Heart right ventricle (tissue), 16 donors: ENCODE data around the gene MRPS18A. TPM values are rescaled to one million over a fixed set of nuclear protein-coding genes. Genes with fewer than 3 reads are reported as not detected.
"Not testable (repeated sequence)": the region's sequence is repeated elsewhere in the genome, so short reads cannot be mapped to it uniquely, and the experiment has no call there.

ENCODE experiments used
- ATAC-seq, 8 donors: fragments of 200-7000 bp; cut with Tn5 transposase; one replicate each; pipeline ENCODE4 v1.9.1; 2020; ENCODE audit warnings: mild to moderate bottlenecking in 8 of 8, moderate library complexity in 8 of 8, moderate number of reproducible peaks in 1 of 8
- DNase-seq, 2 donors: peaks; one replicate each; pipeline ENCODE4 v3.0.0-alpha.2; 2020
- H3K27ac ChIP-seq, 10 donors: fragments of 200-600 bp; sonication (generic) in 2 of 10; one replicate each; pipeline versions ENCODE4 v1.5.0 to v1.8.0; 2020 to 2022; ENCODE audit warnings: mild to moderate bottlenecking in 3 of 10
- H3K27me3 ChIP-seq, 7 donors: fragments of 200-600 bp; one replicate each; pipeline ENCODE4 v1.8.0; 2021 to 2022; ENCODE audit warnings: mild to moderate bottlenecking in 2 of 7
- H3K36me3 ChIP-seq, 9 donors: fragments of 200-600 bp; sonication (generic) in 1 of 9; one replicate each; pipeline versions ENCODE4 v1.5.0 to v1.8.0; 2020 to 2022; ENCODE audit warnings: mild to moderate bottlenecking in 2 of 9
- H3K4me1 ChIP-seq, 9 donors: fragments of 200-600 bp; sonication (generic) in 1 of 9; one replicate each; pipeline versions ENCODE4 v1.5.0 to v1.8.0; 2020 to 2022; ENCODE audit warnings: mild to moderate bottlenecking in 4 of 9
- H3K4me3 ChIP-seq, 10 donors: fragments of 200-600 bp; sonication (generic) in 2 of 10; one replicate each; pipeline versions ENCODE4 v1.5.0 to v1.8.0; 2020 to 2022; ENCODE audit warnings: mild to moderate bottlenecking in 7 of 10, moderate library complexity in 2 of 10
- H3K9me3 ChIP-seq, 11 donors: fragments of 200-600 bp in 10 of 11; sonication (generic) in 2 of 11; one replicate each; pipeline versions ENCODE4 v1.5.0 to v1.8.0; 2013 to 2022; ENCODE audit warnings: mild to moderate bottlenecking in 2 of 11, control low read depth in 1 of 11, moderate library complexity in 1 of 11
- CTCF ChIP-seq, 9 donors: fragments of 200-600 bp; sonication (generic) in 2 of 9; IDR thresholded peaks; one replicate each; pipeline versions ENCODE4 v1.5.0 to v1.8.0; 2021 to 2022; ENCODE audit warnings: antibody characterized with exemption in 9 of 9, mild to moderate bottlenecking in 5 of 9, moderate library complexity in 1 of 9
- WGBS, 2 donors: extraction: QIAGEN DNeasy Blood & Tissue Kit; methylation state at CpG; one replicate each; pipeline ENCODE4 v1.1.7; 2013; ENCODE audit warnings: inconsistent platforms in 1 of 2; 5-methylcytosine and 5-hydroxymethylcytosine counted together
- intact Hi-C, 10 donors: fragments of 100-400 bp; cut with DNase I; formaldehyde crosslinking; loops; one replicate each; pipeline versions ENCODE4 v1.11.1 to v1.14.2; 2022
- polyA plus RNA-seq, 2 donors: library from polyadenylated mRNA; stranded (reverse); fragments of 200-250 nt; gene quantifications; one replicate each; pipeline ENCODE4 v1.2.3, GENCODE V29; 2013
- total RNA-seq, 10 donors: library from RNA; stranded (reverse); fragmentation: NEBNext Ultra II Directional in 3 of 10; extraction: Animal tissue kit (Norgen Biotek cat#: 25700) in 3 of 10; gene quantifications; one replicate each; pipeline versions ENCODE4 v1.2.1 to v1.2.4, GENCODE V29; 2021 to 2023
- donor health status: Arrhythmogenic right ventricular cardiomyopathy.
- donor health status: ischemic (EF 13 %, LVEDD 7.1; RV severe dilation, severe dysfunction).
- donor health status: healthy with polysubstance abuse.
- donor health status: DM: no; HTN: yes; CAD: no.
- donor health status: DM: no; HTN: no; CAD: no.
- donor health status: ischemic (EF 25% LVEDD 6.9; RV normal size, moderate dysfunction).
- donor health status: ischemic (EF 25% LVEDD 5.7; RV mildly dilated, moderate dysfunction).
- donor health status: healthy.
- donor health status: DM: yes; HTN: yes; CAD: no.
- donor health status: Ischemic cardiomyopathy.
- donor health status: ischemic (EF 35%, LVEDD 5.7; RV mildly dilated, moderate dysfunction).
- donor health status: nonischemic (EF 11% LVEDD 7.7; RV severe dilation, severe dysfunction).
- donor health status: DM: yes; HTN: yes; CAD: no.
- donor health status: PGD.
- donor health status: ischemic (EF 29% LVEDD 5.4; RV normal size, mild dysfunction).
- donor health status: nonischemic (EF 23%, LVEDD 6.1; RV moderate dilation, normal function).

MRPS18A gene
- total and polyA plus RNA-seq, 12 donors: 30.4 to 103 (median 40.6) TPM

GRCh38 chr6:43634702-43635303, 52.8 kb downstream of the MRPS18A start:
- TF ChIP-seq CTCF (IDR thresholded peaks at IDR 0.05): no peak
- intact Hi-C loops: no loop called here
- Histone ChIP-seq H3K9me3 (no peaks in the 10 kb centered on the region), H3K27ac (peak overlapping the region in 8 of 10 donors; percentile 84 to 97 (median 92)), H3K27me3 (no peaks in the 10 kb centered on the region), H3K36me3 (peaks cover 0 to 34% (median 12%) of the 10 kb centered on the region in 9 donors), H3K4me1 (peaks cover 11 to 57% (median 48%) of the 10 kb centered on the region in 9 donors), H3K4me3 (peak overlapping the region in 4 of 10 donors; percentile 74 to 95 (median 84))
- DNase-seq (no peak), ATAC-seq (no peak)
- WGBS, 2 donors: 72 to 73% methylated on average over 9 of the region's 9 CpGs

GRCh38 chr6:43633002-43633401, 54.6 kb downstream of the MRPS18A start:
- intact Hi-C loops, H3K4me3 ChIP-seq, DNase-seq, H3K27ac ChIP-seq, H3K9me3 ChIP-seq, ATAC-seq, H3K27me3 ChIP-seq: not testable (repeated sequence)
- Histone ChIP-seq H3K36me3 (peaks cover 0 to 15% (median 6%) of the 10 kb centered on the region in 9 donors), H3K4me1 (peaks cover 10 to 42% (median 38%) of the 10 kb centered on the region in 9 donors)
- 94 to 99% methylated on average over 7 of the region's 7 CpGs for WGBS, 2 donors

- no peak for TF ChIP-seq CTCF (IDR thresholded peaks at IDR 0.05)
- no peaks in the 10 kb centered on the region for H3K27me3 ChIP-seq
- 44 to 65% methylated on average over 1 of the region's 1 CpG for WGBS, 2 donors
- H3K27ac ChIP-seq: peak overlapping the region in 7 of 10 donors; percentile 30 to 99 (median 97)
- intact Hi-C loops: no loop called here
- H3K4me1 ChIP-seq: peaks cover 10 to 42% (median 33%) of the 10 kb centered on the region in 9 donors
- H3K36me3 ChIP-seq: peaks cover 0 to 5% (median 0%) of the 10 kb centered on the region in 9 donors
- no peak for ATAC-seq
- H3K9me3 ChIP-seq: no peaks in the 10 kb centered on the region
- DNase-seq: no peak
- no peak overlapping the region for H3K4me3 ChIP-seq
These were observed 56.5 kb downstream of the MRPS18A start for GRCh38 chr6:43630980-43631619.

- TF ChIP-seq CTCF (IDR thresholded peaks at IDR 0.05): no peak
- no peaks in the 10 kb centered on the region for H3K9me3 ChIP-seq
- peaks cover 0 to 19% (median 10%) of the 10 kb centered on the region in 9 donors for H3K36me3 ChIP-seq
- peak; percentile 93 to 97 for DNase-seq
- intact Hi-C loops: no loop called here
- H3K4me1 ChIP-seq: peaks cover 10 to 39% (median 29%) of the 10 kb centered on the region in 9 donors
- 0 to 1% methylated on average over 41 of the region's 41 CpGs for WGBS, 2 donors
- peak overlapping the region; percentile 94 to 99 (median 98) for H3K27ac ChIP-seq
- ATAC-seq: peak; percentile 87 to 95 (median 91)
- H3K4me3 ChIP-seq: peak overlapping the region; percentile 63 to 98 (median 86)
- no peaks in the 10 kb centered on the region for H3K27me3 ChIP-seq
These were observed 57.9 kb downstream of the MRPS18A start for GRCh38 chr6:43629505-43630300.
